ENCODE data around the gene LY6G6C.

LY6G6C gene

DNA sequence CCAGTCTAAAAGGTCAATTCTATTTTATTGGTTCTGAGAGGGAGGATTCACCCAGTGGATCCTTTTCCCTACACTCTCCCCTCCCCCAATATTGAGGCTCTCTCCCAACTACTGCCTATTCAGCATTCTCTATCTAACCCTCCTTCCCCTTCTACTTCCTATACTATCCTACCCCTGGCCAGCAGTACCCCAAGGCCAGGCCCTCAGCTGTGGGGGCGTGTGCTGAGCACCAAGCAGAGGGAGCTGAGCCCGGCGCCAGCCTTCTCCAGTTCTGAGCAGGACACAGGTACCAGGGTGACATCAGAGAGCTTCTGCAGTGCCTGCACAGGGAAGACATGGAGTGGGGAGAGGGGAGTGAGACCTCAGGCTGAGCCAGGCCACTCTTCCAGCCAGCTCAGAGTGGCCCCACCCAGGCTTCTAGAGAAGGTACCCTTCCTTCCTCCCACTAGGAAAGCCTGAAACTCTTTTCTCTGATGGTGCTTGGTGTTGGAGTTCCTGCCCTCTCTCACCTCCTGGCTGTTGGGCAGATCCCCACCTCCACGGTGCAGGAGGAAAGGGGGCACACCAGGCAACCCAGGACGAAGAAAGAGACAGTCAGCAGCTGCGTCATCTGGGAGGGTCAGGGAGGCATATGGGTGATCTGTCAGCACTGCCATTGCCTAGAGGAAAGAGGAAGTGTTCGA lies 5.6 kb upstream of the LY6G6C start:
- ChIA-PET POLR2A (interaction anchor here (1.0 to 4.7 kb wide), 4 partner anchors 12 to 100 kb away, joined by 4 to 54 read pairs (median 29); partner anchors contain the start of genes ABHD16A, HSPA1B and MSH5), CTCF (interaction anchor here (0.6 to 3.6 kb wide), 8 partner anchors 9 to 323 kb away, joined by 3 to 28 read pairs (median 3); partner anchors contain the start of genes ABHD16A, CLIC1 and NEU1)
- Histone ChIP-seq H3K36me3 (ENCODE audit: control insufficient read depth in 2 of 2, insufficient read depth in 1 of 2, low read length in 2 of 2) (peaks cover 6 to 40% of the 10 kb centered on the region in 2 experiments; a peak in 2 of 3 replicates), H3K9me3 (ENCODE audit: control insufficient read depth, insufficient read depth, low read depth, low read length) (no peaks in the 10 kb centered on the region), H3K4me3 (ENCODE audit: low read depth, low read length) (no peak overlapping the region), H3K27ac (ENCODE audit: extremely low read depth, low read depth, low read length) (no peak overlapping the region), H3K4me1 (ENCODE audit: control insufficient read depth, insufficient read depth, low read length) (no peaks in the 10 kb centered on the region)
- TF ChIP-seq PRDM1 (tag by site-specific recombination; IDR thresholded peaks at IDR 0.05) = no peak
- TF ChIP-seq KLF7 (tag by site-specific recombination; IDR thresholded peaks at IDR 0.05; ENCODE audit: borderline replicate concordance) = no peak
- TF ChIP-seq, protein P1, sequence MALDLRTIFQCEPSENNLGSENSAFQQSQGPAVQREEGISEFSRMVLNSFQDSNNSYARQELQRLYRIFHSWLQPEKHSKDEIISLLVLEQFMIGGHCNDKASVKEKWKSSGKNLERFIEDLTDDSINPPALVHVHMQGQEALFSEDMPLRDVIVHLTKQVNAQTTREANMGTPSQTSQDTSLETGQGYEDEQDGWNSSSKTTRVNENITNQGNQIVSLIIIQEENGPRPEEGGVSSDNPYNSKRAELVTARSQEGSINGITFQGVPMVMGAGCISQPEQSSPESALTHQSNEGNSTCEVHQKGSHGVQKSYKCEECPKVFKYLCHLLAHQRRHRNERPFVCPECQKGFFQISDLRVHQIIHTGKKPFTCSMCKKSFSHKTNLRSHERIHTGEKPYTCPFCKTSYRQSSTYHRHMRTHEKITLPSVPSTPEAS (tag by site-specific recombination; IDR thresholded peaks at IDR 0.05) = no peak
- TF ChIP-seq REPIN1 (tag by site-specific recombination; IDR thresholded peaks at IDR 0.05; ENCODE audit: low read depth) = no peak
- TF ChIP-seq, protein P2, sequence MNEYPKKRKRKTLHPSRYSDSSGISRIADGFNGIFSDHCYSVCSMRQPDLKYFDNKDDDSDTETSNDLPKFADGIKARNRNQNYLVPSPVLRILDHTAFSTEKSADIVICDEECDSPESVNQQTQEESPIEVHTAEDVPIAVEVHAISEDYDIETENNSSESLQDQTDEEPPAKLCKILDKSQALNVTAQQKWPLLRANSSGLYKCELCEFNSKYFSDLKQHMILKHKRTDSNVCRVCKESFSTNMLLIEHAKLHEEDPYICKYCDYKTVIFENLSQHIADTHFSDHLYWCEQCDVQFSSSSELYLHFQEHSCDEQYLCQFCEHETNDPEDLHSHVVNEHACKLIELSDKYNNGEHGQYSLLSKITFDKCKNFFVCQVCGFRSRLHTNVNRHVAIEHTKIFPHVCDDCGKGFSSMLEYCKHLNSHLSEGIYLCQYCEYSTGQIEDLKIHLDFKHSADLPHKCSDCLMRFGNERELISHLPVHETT (tag by site-specific recombination; IDR thresholded peaks at IDR 0.05) = no peak
- TF ChIP-seq ZNF555 (tag by site-specific recombination; conservative IDR thresholded peaks at IDR 0.05) = no peak
- TF ChIP-seq ZIC2 (tag by site-specific recombination; IDR thresholded peaks at IDR 0.05) = no peak
- TF ChIP-seq YY1 (tag by site-specific recombination; IDR thresholded peaks at IDR 0.05) = no peak

DNA sequence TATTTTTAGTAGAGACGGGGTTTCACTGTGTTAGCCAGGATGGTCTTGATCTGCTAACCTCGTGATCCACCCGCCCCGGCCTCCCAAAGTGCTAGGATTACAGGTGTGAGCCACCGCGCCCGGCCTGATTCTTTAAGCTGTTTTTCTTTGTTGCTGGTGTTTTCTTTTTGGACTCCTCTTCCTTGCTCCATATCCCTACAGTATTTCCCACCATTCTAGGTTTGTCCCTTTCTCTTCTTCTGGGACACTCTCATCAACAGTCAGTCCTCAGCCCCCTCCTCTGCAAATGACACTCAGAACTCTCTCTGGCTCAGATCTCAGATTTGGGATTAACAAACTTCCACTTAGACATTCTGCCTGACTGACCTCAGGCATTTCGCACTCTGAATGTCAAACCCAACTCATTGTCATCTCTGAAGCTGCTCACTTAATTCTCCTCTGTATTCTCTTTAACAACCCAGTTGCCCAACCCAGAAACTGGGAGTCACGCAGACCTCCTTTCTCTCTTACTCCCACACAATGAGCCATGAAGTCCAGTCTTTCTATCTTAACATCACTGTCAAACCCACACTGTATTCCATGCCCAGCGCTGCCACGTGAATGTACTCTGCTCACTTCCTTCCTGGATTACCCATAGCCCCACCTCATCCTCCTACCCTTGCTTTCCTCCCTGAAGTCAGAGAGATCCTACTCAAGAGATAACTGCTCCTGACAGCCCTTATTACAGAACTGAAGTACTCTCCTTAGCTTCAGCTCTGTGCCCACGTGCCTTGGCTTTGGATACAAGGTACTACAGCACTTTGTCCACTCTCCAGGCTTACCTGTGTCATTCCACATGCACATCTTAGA lies 4.2 kb upstream of the LY6G6C start:
- Histone ChIP-seq H3K4me1 (ENCODE audit: control insufficient read depth, insufficient read depth, low read length) (no peaks in the 10 kb centered on the region), H3K4me3 (ENCODE audit: low read depth, low read length) (no peak overlapping the region), H3K27ac (ENCODE audit: extremely low read depth, low read depth, low read length) (no peak overlapping the region), H3K36me3 (ENCODE audit: control insufficient read depth in 2 of 2, insufficient read depth in 1 of 2, low read length in 2 of 2) (peaks cover 0 to 27% of the 10 kb centered on the region in 2 experiments; a peak in 1 of 3 replicates), H3K9me3 (ENCODE audit: control insufficient read depth, insufficient read depth, low read depth, low read length) (no peaks in the 10 kb centered on the region)
- POLR2A ChIA-PET = interaction anchor here (0.5 to 3.2 kb wide), 6 partner anchors 10 to 137 kb away, joined by 3 to 13 read pairs (median 4); partner anchors contain the start of genes ABHD16A and HSPA1B
- peak; percentile 45; the same call in 1 of the 2 replicates for TF ChIP-seq ZFHX2 (tag by site-specific recombination; conservative IDR thresholded peaks at IDR 0.05)
- TF ChIP-seq KLF7 (tag by site-specific recombination; IDR thresholded peaks at IDR 0.05; ENCODE audit: borderline replicate concordance) = no peak
- peak; percentile 85 for TF ChIP-seq EGR2 (tag by site-specific recombination; IDR thresholded peaks at IDR 0.05; ENCODE audit: low read depth)
- CTCF ChIA-PET = no interaction called here

DNA sequence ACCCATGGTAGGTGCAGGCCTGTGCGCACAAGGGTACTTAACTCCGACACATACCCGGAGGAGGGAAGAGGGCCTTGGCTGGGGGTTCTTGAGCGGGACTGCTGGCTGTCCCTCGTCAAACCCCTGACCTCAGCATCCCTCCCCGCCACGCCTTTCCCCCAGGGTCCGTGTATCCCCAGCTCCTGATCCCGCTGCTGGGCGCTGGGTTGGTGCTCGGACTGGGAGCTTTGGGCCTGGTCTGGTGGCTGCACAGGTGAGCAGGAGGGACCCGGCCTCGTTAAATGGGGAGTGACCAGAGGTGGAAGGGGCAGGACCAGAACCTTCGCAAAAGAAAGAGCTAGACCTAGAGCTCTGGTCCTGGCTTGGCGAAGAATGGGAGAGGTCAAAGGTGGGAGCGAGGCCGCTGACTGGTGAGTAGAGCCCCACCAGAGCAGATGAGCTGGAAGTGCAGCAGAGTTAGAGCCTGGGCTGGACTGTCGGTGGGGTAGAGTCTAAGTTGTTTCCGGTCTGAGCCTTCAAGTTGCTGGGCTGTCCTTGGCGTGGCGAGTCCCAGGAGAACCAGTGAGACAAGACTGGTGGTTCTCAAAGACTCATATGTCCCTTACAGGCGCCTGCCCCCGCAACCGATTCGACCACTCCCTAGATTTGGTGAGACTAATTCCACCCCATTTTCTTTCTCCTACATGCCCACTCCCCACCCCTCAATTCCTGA lies 2.6 kb upstream of the LY6G6C start:
- ChIA-PET CTCF (interaction anchor here (0.6 to 1.5 kb wide), 6 partner anchors 8 to 72 kb away, joined by 3 to 6 read pairs (median 4); no protein-coding TSS in a partner anchor), POLR2A (interaction anchor here (0.8 to 3.2 kb wide), 8 partner anchors 8 to 106 kb away, joined by 3 to 13 read pairs (median 4); partner anchors contain the start of genes ABHD16A, CLIC1, HSPA1B and MSH5)
- peaks cover 0 to 25% of the 10 kb centered on the region in 2 experiments; a peak in 1 of 3 replicates for H3K36me3 ChIP-seq (ENCODE audit: control insufficient read depth in 2 of 2, insufficient read depth in 1 of 2, low read length in 2 of 2)
- H3K9me3 ChIP-seq (ENCODE audit: control insufficient read depth, insufficient read depth, low read depth, low read length) = no peaks in the 10 kb centered on the region
- no peaks in the 10 kb centered on the region for H3K4me1 ChIP-seq (ENCODE audit: control insufficient read depth, insufficient read depth, low read length)
- H3K4me3 ChIP-seq (ENCODE audit: low read depth, low read length) = no peak overlapping the region
- no peak overlapping the region for H3K27ac ChIP-seq (ENCODE audit: extremely low read depth, low read depth, low read length)
- TF ChIP-seq ZNF529 (tag by site-specific recombination; IDR thresholded peaks at IDR 0.05; ENCODE audit: insufficient replicate concordance) (no peak), ZNF169 (tag by site-specific recombination; IDR thresholded peaks at IDR 0.05) (no peak), ZNF830 (tag by site-specific recombination; IDR thresholded peaks at IDR 0.05; ENCODE audit: low read depth) (no peak), KLF16 (tag by site-specific recombination; IDR thresholded peaks at IDR 0.05) (no peak), ZBTB17 (tag by site-specific recombination; IDR thresholded peaks at IDR 0.05) (no peak), ZNF174 (tag by site-specific recombination; IDR thresholded peaks at IDR 0.05) (no peak)
- TF ChIP-seq, protein P3, sequence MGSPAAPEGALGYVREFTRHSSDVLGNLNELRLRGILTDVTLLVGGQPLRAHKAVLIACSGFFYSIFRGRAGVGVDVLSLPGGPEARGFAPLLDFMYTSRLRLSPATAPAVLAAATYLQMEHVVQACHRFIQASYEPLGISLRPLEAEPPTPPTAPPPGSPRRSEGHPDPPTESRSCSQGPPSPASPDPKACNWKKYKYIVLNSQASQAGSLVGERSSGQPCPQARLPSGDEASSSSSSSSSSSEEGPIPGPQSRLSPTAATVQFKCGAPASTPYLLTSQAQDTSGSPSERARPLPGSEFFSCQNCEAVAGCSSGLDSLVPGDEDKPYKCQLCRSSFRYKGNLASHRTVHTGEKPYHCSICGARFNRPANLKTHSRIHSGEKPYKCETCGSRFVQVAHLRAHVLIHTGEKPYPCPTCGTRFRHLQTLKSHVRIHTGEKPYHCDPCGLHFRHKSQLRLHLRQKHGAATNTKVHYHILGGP (tag by site-specific recombination; IDR thresholded peaks at IDR 0.05) = no peak
- TF ChIP-seq, protein P4, sequence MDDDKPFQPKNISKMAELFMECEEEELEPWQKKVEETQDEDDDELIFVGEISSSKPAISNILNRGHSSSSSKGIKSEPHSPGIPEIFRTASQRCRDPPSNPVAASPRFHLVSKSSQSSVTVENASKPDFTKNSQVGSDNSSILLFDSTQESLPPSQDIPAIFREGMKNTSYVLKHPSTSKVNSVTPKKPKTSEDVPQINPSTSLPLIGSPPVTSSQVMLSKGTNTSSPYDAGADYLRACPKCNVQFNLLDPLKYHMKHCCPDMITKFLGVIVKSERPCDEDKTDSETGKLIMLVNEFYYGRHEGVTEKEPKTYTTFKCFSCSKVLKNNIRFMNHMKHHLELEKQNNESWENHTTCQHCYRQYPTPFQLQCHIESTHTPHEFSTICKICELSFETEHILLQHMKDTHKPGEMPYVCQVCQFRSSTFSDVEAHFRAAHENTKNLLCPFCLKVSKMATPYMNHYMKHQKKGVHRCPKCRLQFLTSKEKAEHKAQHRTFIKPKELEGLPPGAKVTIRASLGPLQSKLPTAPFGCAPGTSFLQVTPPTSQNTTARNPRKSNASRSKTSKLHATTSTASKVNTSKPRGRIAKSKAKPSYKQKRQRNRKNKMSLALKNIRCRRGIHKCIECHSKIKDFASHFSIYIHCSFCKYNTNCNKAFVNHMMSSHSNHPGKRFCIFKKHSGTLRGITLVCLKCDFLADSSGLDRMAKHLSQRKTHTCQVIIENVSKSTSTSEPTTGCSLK (tag by site-specific recombination; IDR thresholded peaks at IDR 0.05) = no peak
